GM18861 (cell line): Measurements from ENCODE around the gene KRT80.

Source experiments
- ATAC-seq: cut with Tn5 transposase; IDR thresholded peaks from one replicate; pipeline ENCODE4 v1.9.1; 2021; ENCODE audit not compliant: unreplicated experiment

KRT80 gene

DNA sequence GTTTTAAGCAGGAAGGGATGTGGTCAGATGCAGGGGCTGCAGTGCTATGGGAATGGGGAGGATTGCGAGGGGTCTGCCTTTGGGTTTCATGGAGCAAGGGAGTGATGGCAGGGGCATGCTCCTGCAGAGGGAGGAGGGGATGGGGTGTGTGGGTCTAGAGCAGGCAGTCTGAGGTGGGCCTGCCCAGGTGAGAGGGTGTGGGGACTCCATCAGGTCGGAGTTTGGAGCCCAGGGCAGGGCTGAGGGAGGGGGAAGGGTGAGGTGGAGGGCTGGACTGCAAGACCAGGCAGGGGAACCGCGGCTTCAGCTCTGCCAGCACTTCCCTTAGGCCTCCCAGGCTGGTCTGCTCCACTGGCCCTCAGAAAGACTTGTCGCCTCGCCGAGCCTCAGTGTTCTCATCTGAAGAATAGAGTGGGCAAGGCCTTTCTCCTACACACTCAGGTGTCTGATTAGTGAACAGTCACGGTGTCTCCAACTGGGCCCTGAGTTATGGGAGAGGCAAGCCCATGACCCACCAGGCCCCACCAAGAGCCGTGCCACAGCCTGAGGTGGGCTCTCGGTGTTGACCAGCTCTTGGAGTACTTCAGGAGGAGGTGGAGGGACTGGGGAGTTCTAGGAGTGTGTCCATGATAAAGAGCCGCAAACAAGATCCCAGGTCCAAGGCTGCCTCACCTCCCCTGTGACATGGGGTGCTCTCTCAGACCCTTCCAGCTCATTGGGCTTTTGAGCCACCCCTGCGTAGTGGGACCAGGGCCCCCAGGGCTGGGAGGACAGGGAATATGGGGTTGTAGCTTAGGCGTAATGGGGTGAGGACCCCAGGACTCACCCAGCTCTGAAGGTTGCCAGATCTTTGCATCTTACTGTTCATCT is 20.1 kb upstream of the KRT80 start:
- ATAC-seq = no peak

GRCh38 chr12:52210925-52211650 is 19.3 kb upstream of the KRT80 start:
- no peak for ATAC-seq

DNA sequence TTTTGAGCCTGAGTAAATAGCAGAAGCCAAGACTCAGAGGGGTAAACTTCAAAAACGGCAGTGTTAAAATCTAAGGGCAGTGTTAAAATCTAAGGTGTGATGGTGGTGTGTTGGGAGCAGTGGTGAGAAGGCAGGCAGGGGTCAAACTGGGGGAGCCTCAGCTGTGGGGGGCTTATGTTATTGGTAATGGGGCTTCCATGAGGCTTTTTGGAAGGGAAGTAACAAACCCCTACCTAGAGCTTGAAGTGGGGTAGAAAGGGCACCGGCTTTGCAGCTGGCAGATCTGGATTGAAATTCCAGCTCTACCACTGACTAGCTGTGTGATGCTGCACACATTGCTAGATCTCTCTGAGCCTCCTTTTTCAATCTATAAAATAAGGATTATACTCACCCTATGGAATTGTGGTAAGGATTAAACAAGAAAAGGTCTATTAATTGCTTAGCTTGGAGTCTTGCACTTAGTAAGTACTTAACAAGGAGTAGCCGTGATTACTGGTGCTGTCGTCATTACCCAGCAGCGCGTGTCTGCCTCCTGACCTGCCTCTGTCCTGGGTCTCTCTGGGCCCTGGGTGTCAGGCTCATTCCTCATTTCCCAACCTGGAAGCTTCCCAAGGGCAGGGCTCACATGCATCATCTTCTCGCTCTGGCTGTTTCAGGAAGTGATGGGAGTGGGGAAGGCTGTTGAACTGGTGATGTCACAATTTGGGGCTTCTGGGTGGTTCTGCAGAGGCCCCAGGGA is 18.5 kb upstream of the KRT80 start:
- no peak for ATAC-seq

GRCh38 chr12:52209321-52209720 is 17.5 kb upstream of the KRT80 start:
- no peak for ATAC-seq

DNA sequence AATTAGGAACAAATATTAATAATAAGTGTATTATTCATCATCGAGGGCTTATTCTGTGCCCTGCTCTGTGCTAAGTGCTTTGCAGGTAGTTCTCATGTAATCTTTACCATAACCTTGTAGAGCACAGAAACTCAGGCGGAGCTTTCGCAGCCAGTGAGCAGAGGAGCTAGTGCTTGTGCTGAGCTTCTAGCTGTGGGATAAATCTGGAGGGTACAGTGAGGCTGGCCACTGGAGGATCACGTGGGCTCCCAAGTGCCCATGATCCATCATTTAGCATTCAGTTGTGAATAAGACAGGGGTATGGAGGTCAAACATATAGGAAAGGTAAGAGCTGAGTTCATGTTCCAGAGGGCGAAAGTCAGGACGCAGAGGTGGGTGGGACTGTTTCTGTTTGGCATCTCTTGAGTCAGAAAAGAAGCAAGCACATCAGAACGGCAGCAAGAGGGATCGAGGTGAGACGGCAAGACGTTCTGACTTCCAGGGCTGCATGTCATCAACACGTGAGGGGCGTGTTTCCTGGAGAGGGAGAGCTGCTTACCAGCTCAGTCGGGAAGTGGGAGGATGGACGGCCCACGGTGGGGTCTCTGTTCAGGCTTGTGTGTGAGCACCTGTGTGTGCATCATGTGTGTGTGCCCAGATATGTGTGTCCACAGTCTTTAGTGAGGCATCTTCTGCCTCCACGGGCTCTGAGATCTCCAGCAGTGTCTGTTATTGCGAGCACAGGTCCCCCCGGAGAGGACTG is 16.8 kb upstream of the KRT80 start:
- no peak for ATAC-seq

DNA sequence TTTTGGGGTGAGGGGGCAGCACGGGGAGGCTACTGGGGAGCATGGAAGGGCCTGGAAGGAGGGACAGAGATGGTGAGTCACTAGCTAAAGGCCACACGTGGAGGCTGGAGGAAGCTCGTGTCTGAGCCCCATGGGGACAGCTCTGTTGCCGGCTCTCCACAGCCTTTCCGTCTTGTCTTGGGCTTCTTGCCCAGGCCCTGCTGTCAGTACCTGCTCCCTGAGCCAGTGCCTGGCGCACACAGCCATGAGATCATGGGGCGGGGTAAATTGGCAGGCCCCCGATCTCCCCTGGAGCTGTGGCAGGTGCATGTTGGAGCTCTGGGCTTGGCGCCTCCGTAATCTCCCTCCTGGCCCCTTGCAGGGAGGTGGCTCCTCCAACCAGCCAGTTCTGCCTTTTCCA is 16.1 kb upstream of the KRT80 start:
- ATAC-seq = no peak

GRCh38 chr12:52207106-52207505 is 15.3 kb upstream of the KRT80 start:
- ATAC-seq = no peak

GRCh38 chr12:52206304-52207040 is 14.7 kb upstream of the KRT80 start:
- no peak for ATAC-seq

DNA sequence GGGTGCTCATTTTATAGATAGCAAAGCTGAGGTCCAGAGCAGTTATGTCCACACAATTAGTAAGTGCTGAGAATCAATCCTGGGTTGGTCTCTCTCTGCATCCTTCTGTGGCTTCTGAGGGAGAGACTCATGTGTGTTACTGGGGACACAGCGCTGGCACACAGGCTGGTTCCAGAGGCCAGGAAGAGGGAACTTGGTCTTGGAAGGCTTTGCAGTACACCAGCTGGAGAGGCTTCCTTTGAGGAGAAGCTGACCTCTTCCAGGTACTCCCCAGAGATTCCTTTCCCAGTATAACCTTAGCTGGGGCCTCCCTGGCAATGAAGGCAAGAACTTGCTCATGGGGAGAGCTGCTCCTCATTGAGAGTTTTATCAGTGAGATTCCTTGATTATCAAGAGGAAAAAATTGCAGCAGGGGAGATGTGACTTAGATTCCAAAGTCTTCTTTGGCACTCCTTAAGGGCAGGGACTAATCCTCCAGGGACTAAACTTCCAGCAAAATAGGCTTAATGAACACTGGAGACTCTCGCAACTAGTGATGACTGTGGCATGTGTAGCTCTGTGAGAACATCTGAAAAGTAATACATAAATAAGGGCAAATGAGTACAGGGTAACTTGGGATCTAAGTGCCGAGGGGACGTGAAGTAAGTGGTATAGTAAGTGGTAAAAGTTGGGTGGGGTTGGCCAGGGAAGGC is 13.9 kb upstream of the KRT80 start:
- ATAC-seq = no peak

- ATAC-seq = no peak
Measured at GRCh38 chr12:52204931-52205505, 13.2 kb upstream of the KRT80 start.

DNA sequence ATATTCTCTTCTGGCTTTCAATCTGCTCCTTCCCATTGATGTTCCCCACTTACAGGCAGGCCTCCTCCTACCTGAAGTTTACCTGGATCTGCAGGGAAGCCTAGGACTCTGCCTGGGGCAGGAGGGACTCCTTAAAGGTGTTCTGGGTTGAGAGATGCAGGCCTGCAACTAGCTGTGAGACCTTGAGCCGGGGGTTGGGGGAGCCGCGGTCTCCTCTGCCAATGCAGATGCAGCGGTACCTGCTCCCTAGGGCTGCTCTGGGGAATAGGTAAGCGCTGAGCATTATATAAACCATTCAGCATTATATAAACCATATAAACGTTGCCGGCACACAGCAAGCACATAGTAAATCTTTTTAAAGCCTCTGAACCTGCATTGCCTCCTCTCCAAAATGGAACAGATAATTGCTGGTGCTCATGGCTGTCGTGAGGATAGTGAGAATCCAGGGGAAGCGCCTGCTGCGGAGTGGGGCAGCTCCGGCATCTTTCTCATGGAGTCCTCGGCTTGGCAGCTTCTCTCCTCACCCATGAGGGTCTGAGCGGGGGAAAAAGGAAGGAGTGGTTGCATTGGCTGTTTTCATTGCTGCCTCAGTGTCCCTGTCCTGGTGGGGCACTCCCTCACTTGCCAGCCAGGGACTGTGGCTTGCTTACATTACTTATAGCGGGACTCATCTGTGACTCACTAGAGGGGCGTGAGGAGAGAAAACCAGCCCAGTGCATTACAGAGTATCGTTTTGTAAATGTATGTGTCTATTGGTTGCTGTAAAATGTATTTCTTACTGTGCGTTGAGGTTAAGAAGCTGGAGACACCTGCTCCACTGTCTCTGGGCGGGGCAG is 12.5 kb upstream of the KRT80 start:
- ATAC-seq = no peak

- ATAC-seq = no peak
Measured at GRCh38 chr12:52203079-52203921, 11.5 kb upstream of the KRT80 start.

DNA sequence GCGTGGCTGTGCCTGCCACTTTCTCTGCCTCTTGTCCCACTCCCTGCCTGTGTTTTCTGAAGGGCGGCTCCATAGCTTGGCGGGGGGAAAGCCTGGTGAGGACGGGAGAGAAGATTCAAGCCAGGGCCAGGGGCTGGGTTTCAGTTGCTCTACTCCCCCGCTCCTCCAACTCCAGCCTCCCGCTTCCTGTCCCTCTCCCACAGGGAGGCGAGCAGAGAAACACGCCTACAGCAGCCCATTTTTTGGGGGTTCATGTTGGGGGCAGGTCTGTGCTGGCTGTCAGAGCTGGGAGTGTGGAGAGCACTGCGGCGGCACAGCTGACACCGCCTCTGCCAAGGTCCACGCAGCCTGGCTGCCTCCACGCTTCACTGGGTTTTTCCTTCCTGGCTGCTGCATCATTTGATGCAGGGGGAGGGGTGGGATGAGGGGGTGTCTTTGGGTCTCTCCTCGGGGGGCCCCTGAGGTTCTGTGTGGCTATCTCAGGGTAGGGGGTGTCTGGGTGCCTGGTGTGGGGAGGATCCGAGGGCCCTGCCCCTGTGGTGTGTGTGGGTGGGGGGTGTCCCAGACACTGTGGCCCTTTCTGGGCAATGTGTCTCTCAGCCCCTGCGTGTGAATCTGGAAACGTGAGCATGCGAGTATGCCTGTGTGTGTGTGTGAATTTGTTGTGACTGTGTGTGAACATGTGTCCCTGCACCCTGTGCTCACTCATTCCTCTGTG is 10.7 kb upstream of the KRT80 start:
- no peak for ATAC-seq

GRCh38 chr12:52201451-52201839 is 9.6 kb upstream of the KRT80 start:
- ATAC-seq = no peak

- ATAC-seq = no peak
Measured at GRCh38 chr12:52200781-52201450, 9.1 kb upstream of the KRT80 start.

- no peak for ATAC-seq
Measured at GRCh38 chr12:52200086-52200780, 8.4 kb upstream of the KRT80 start.
